ENCODE results near the gene SPPL3. TPM values are rescaled to one million over a fixed set of nuclear protein-coding genes. Genes with fewer than 3 reads are reported as not detected.
A peak's percentile ranks its signal among the peaks of the same experiment; 100 is the strongest.
"Not testable (repeated sequence)": the region's sequence is repeated elsewhere in the genome, so short reads cannot be mapped to it uniquely, and the experiment has no call there.

The SPPL3 gene
- total RNA-seq, 1 donor from 2014 or later: 40.3 TPM

- Mint-ChIP-seq H3K9me3 (peaks cover 10% of the 10 kb centered on the region), H3K27me3 (no peaks in the 10 kb centered on the region), H3K4me3 (peak overlapping the region; percentile 36), H3K4me1 (peaks cover 54% of the 10 kb centered on the region), H3K27ac (peak overlapping the region; percentile 27), H3K36me3 (ENCODE audit: low read depth) (peaks cover 41% of the 10 kb centered on the region)
- ChIA-PET CTCF (interaction anchor here (0.8 kb wide), 1 partner anchor 174 kb away, joined by 3 read pairs; no protein-coding TSS in a partner anchor), POLR2A (interaction anchor here (1.0 kb wide), 1 partner anchor 37 kb away, joined by 4 read pairs; no protein-coding TSS in a partner anchor)
- ATAC-seq (ENCODE audit: low read depth): peak; percentile 53
- intact Hi-C loops (cut with micrococcal nuclease): loop anchor here (5.0 kb wide), 2 partner anchors 34 to 54 kb away; no protein-coding TSS in a partner anchor
- DNase-seq: no peak
- TF ChIP-seq, protein P1, sequence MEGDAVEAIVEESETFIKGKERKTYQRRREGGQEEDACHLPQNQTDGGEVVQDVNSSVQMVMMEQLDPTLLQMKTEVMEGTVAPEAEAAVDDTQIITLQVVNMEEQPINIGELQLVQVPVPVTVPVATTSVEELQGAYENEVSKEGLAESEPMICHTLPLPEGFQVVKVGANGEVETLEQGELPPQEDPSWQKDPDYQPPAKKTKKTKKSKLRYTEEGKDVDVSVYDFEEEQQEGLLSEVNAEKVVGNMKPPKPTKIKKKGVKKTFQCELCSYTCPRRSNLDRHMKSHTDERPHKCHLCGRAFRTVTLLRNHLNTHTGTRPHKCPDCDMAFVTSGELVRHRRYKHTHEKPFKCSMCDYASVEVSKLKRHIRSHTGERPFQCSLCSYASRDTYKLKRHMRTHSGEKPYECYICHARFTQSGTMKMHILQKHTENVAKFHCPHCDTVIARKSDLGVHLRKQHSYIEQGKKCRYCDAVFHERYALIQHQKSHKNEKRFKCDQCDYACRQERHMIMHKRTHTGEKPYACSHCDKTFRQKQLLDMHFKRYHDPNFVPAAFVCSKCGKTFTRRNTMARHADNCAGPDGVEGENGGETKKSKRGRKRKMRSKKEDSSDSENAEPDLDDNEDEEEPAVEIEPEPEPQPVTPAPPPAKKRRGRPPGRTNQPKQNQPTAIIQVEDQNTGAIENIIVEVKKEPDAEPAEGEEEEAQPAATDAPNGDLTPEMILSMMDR (IDR thresholded peaks at IDR 0.05): no peak
These were observed 106.2 kb downstream of the SPPL3 start for GRCh38 chr12:120797677-120798642.

- POLR2A ChIA-PET: no interaction called here
- Mint-ChIP-seq H3K9me3 (peaks cover 10% of the 10 kb centered on the region), H3K4me1 (peaks cover 49% of the 10 kb centered on the region), H3K27ac (no peak overlapping the region), H3K27me3 (no peaks in the 10 kb centered on the region), H3K4me3 (no peak overlapping the region), H3K36me3 (ENCODE audit: low read depth) (peaks cover 52% of the 10 kb centered on the region)
- TF ChIP-seq, protein P1 (IDR thresholded peaks at IDR 0.05): no peak
- DNase-seq (no peak), ATAC-seq (ENCODE audit: low read depth) (no peak)
- CTCF ChIA-PET: interaction anchor here (0.6 kb wide), 1 partner anchor 16 kb away, joined by 3 read pairs; no protein-coding TSS in a partner anchor
- intact Hi-C loops (cut with micrococcal nuclease): loop anchor here (5.0 kb wide), 2 partner anchors 37 to 57 kb away; no protein-coding TSS in a partner anchor
These were observed 108.5 kb downstream of the SPPL3 start for GRCh38 chr12:120795441-120796178.

DNA sequence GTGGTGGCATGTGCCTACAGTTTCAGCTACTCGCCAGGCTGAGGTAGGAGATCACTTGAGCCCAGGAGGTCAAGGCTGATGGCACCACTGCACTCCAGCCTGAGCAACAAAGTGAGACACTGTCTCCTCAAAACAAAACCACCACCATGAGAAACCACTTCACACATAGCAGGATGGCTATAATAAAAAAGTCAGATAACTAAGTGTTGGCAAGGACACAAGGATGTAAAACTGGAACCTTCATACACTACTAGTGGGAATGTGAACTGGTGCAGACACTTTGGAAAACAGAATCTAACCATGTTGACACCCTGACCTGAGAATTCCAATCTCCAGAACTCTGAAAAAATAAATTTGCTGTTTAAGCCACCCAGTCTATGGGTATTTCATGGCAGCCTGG, 110.8 kb downstream of the SPPL3 start:
- CTCF ChIA-PET: no interaction called here
- POLR2A ChIA-PET: no interaction called here
- DNase-seq: no peak
- H3K4me3 Mint-ChIP-seq: no peak overlapping the region
- intact Hi-C loops (cut with micrococcal nuclease): no loop called here
- ATAC-seq (ENCODE audit: low read depth): no peak
- peaks cover 34% of the 10 kb centered on the region for H3K4me1 Mint-ChIP-seq
- H3K9me3 Mint-ChIP-seq: peaks cover 10% of the 10 kb centered on the region
- TF ChIP-seq, protein P1 (IDR thresholded peaks at IDR 0.05): no peak
- H3K36me3 Mint-ChIP-seq (ENCODE audit: low read depth): peaks cover 65% of the 10 kb centered on the region
- no peaks in the 10 kb centered on the region for H3K27me3 Mint-ChIP-seq
- no peak overlapping the region for H3K27ac Mint-ChIP-seq

DNA sequence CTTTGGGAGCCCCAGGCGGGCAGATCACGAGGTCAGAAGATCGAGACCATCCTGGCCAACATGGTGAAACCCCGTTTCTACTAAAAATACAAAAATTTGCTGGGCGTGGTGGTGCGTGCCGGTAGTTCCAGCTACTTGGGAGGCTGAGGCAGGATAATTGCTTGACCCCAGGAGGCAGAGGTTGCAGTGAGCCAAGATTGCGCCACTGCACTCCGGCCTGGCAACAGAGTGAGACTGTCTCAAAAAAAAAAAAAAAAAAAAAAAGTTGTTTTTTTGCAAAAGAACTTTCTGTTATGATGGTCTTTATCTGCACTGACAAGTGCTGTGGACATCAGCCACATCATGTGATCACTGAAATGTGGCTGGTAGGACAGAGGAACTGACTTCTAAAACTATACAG, 111.7 kb downstream of the SPPL3 start:
- H3K4me3 Mint-ChIP-seq; ATAC-seq (ENCODE audit: low read depth); POLR2A ChIA-PET; CTCF ChIA-PET; H3K27me3 Mint-ChIP-seq; DNase-seq; H3K9me3 Mint-ChIP-seq; intact Hi-C loops (cut with micrococcal nuclease): not testable (repeated sequence)
- Mint-ChIP-seq H3K27ac (peak overlapping the region; percentile 26), H3K4me1 (peaks cover 27% of the 10 kb centered on the region), H3K36me3 (ENCODE audit: low read depth) (peaks cover 63% of the 10 kb centered on the region)

DNA sequence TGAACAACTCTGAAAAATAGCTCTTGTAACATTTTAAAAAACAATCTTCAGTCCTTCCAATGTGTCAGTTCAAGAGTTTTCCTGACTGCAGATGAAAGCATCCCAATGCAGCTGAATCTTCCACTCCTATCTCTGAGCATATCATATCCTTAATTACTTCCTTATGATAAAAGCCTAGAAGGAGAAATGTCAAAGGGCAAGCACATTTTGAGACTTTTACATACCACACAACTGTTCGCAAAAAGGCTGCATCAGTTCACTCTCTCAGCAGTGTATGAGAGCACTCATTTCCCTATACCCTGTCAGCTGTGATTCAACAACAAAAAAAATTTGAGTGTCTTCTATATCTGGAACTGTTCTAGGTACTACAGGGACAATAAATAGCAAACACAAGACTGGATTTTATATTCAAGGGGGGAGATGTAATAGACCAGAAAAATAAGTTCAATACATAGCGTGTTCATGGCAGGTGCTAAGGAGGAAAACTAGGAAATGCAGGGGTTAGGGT, 112.4 kb downstream of the SPPL3 start:
- ChIA-PET CTCF (interaction anchor here (1.2 kb wide), 1 partner anchor 142 kb away, joined by 3 read pairs; no protein-coding TSS in a partner anchor), POLR2A (interaction anchor here (0.6 kb wide), 1 partner anchor 36 kb away, joined by 4 read pairs; no protein-coding TSS in a partner anchor)
- Mint-ChIP-seq H3K27me3 (no peaks in the 10 kb centered on the region), H3K4me3 (no peak overlapping the region), H3K36me3 (ENCODE audit: low read depth) (peaks cover 61% of the 10 kb centered on the region), H3K4me1 (peaks cover 23% of the 10 kb centered on the region), H3K9me3 (peaks cover 10% of the 10 kb centered on the region), H3K27ac (peak overlapping the region; percentile 24)
- DNase-seq (no peak), ATAC-seq (ENCODE audit: low read depth) (no peak)
- intact Hi-C loops (cut with micrococcal nuclease): no loop called here
- TF ChIP-seq, protein P1 (IDR thresholded peaks at IDR 0.05): no peak
